ENCODE data around the gene GJD4. TPM values are rescaled to one million over a fixed set of nuclear protein-coding genes. Genes with fewer than 3 reads are reported as not detected.

GJD4 gene
- total RNA-seq, 1 donor, result 0.09 TPM

DNA sequence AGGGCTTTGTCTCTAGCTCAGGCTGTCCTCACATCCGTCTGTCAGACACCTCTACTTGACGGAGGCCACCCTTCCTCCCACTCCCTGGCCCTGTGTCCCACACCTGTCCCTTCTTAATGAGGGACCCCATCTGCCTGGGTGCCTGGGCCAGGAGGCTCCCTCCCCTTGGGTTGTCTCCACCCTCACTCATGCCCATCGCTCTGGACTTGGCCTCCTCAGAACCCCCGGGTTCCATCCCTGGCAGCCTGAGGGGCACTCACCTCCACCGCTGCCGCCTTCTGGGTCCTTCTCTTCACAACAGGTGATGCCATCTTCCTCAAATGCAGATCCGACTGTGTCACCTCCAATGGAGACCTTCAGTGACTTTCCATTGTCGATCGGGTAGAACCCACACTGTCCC lies 20.2 kb upstream of the GJD4 start:
- no peak overlapping the region for H3K4me3 ChIP-seq (ENCODE audit: low read depth, low read length)
- DNase-seq (ENCODE audit: low read depth), result no peak
- TF ChIP-seq, protein P1, sequence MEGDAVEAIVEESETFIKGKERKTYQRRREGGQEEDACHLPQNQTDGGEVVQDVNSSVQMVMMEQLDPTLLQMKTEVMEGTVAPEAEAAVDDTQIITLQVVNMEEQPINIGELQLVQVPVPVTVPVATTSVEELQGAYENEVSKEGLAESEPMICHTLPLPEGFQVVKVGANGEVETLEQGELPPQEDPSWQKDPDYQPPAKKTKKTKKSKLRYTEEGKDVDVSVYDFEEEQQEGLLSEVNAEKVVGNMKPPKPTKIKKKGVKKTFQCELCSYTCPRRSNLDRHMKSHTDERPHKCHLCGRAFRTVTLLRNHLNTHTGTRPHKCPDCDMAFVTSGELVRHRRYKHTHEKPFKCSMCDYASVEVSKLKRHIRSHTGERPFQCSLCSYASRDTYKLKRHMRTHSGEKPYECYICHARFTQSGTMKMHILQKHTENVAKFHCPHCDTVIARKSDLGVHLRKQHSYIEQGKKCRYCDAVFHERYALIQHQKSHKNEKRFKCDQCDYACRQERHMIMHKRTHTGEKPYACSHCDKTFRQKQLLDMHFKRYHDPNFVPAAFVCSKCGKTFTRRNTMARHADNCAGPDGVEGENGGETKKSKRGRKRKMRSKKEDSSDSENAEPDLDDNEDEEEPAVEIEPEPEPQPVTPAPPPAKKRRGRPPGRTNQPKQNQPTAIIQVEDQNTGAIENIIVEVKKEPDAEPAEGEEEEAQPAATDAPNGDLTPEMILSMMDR (IDR thresholded peaks at IDR 0.05; ENCODE audit: insufficient read depth, low read length), result no peak

DNA sequence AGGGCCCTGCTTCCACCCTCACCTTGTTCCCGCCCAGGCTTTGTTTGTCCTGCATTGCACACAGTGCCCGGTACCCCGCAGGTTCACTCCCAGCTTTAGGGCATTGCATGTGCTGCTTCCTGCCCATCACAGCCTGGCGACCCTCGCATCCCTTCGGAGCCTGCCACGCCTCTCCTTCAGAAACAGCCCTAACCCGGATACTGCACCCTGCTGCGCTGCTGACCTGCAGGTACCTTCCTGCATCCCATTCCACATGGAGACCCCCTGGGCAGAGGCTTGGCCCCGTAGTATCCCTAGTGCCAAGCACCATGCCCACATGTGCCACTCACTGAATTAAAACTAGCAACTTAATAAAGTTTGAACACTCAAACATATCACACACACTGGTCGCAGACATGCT lies 19.8 kb upstream of the GJD4 start:
- TF ChIP-seq, protein P1 (IDR thresholded peaks at IDR 0.05; ENCODE audit: insufficient read depth, low read length), result no peak
- no peak for DNase-seq (ENCODE audit: low read depth)
- no peak overlapping the region for H3K4me3 ChIP-seq (ENCODE audit: low read depth, low read length)

DNA sequence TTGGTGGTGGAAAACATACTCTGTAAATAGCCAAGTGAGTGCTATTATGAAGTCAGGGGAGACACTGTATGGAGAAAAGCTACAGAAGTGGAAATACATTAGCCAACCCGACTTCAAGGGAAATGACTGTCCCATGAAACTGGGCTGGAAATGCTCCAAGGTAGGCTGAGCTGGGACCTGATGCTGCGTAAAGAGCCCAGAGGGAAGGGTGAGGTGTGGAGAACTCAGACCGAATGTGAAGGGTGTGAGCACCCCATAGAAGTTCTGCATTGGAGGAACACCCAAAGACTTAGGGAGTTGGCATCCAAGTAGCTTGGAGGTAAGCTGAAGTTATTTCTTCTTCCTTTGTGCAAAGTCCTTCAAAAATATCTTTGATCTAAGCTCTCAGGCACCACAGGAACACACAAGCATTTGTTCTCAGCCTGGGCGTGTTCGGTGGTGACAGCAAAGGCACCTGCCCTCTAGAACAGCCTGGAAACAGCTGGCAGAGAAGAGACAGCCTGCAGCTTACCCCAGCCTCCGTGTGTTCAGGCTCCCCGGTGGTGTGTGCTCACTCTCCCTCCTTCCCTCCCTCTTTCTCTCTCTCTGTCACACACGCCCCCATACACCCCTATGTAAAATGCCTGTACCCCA lies 19.1 kb upstream of the GJD4 start:
- no peak for DNase-seq (ENCODE audit: low read depth)
- no peak overlapping the region for H3K4me3 ChIP-seq (ENCODE audit: low read depth, low read length)
- TF ChIP-seq, protein P1 (IDR thresholded peaks at IDR 0.05; ENCODE audit: insufficient read depth, low read length), result no peak

DNA sequence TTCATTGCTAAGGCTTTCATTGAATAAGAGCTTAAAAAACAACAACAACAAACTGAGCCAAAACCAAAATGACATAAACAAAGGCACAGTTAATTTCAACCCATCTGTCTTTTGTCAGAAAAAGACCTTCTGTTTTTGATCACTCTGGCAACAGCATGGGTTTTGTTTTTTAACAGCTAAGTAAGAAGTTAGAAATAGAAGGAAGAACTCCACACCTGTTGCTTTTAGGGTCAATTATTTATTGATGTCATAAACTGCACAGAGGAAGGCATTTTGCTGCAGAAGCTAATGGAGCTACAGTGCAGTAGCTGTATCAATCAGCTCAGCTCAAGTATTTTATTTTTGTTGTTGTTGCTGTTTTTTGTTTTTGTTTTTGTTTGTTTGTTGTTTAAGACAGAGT lies 16.3 kb upstream of the GJD4 start:
- no peak for DNase-seq (ENCODE audit: low read depth)
- H3K4me3 ChIP-seq (ENCODE audit: low read depth, low read length), result no peak overlapping the region
- TF ChIP-seq, protein P1 (IDR thresholded peaks at IDR 0.05; ENCODE audit: insufficient read depth, low read length), result no peak

DNA sequence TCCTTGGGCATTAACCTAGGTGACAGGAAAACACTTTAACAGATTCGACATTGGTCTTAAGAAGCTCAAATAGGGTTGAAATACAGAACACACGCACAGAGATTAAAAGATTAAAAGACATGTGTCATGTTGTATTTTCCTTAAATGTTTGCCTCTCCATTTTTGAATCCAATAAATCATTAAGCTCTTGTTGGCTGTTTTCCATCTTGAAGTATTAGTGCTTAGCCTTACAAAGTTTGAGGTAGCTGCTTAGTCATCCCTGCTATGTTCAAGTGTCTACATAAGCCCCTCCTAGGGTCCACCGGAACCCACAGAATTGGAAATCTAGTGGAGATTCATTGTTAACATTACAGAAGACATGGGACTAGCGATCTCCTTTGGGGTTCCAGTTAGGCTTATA lies 12.7 kb upstream of the GJD4 start:
- no peak overlapping the region for H3K4me3 ChIP-seq (ENCODE audit: low read depth, low read length)
- DNase-seq (ENCODE audit: low read depth), result no peak
- TF ChIP-seq, protein P1 (IDR thresholded peaks at IDR 0.05; ENCODE audit: insufficient read depth, low read length), result no peak

DNA sequence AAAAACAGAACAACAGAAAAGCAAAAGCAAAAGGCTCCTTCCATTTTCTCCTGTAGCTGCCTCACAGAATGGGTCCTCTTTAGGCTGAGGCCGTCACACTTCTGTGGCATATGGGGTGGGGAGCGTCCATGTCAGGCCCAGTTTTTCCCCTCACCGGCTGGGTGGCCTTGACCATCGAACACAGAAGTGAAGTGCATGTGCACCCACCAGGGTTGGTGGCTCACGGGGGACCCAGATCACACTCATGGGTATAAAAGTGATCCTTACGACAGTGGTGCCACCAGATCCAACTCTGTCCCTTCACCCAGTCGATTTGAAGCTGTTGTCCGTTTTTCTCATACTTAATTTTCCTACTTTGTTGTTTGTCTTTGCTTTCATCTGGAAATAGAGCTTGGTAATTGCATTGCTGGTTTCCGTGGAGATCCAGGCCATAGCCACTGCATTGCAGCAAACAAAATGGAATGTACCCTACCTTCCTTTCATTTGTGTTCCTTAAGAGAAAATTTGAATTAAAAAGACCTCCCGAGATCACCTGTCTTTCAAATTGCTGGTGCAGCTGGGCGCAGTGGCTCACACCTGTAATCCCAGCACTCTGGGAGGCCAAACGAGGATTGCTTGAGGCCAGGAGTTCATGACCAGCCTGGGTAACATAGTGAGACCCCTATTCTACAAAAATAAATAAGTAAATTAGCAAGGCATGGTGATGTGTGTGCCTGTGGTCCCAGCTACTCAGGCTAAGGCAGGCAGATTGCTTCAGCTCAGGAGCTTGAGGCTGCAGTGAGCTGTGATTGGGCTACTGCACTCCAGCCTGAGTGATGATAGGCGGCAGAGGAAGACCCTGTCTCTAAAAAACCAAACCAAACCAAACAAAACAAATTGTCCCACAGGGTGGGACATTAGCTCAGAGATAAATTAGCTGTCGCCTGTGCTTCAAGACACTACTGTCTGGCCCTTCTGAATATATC lies 10.7 kb upstream of the GJD4 start:
- DNase-seq (ENCODE audit: low read depth), result no peak

More for the DNA sequence above, 10.7 kb upstream of the GJD4 start:
- TF ChIP-seq, protein P1 (IDR thresholded peaks at IDR 0.05; ENCODE audit: insufficient read depth, low read length), result no peak
- no peak overlapping the region for H3K4me3 ChIP-seq (ENCODE audit: low read depth, low read length)
